WTC11 (cell line): ENCODE data around the gene NAA40.

Experiments used
- ATF1 ChIP-seq: sonication (generic); formaldehyde crosslinking; IDR thresholded peaks from 2 replicates; pipeline ENCODE4 v1.8.1; 2023; ENCODE audit warnings: mild to moderate bottlenecking, moderate library complexity, missing genetic modification reagents
- CBFB ChIP-seq: sonication (generic); formaldehyde crosslinking; IDR thresholded peaks from 2 replicates; pipeline ENCODE4 v1.8.1; 2022; ENCODE audit warnings: mild to moderate bottlenecking, low read depth, missing genetic modification reagents
- CTCF ChIP-seq: fragments of 200-600 bp; IDR thresholded peaks from 2 replicates; pipeline ENCODE4 v1.8.0; 2022; ENCODE audit warnings: antibody characterized with exemption
- FOXJ3 ChIP-seq: sonication (generic); formaldehyde crosslinking; IDR thresholded peaks from 2 replicates; pipeline ENCODE4 v1.9.0; 2021; ENCODE audit warnings: missing genetic modification reagents, mild to moderate bottlenecking, borderline replicate concordance
- FOXP4 ChIP-seq: sonication (generic); formaldehyde crosslinking; IDR thresholded peaks from 2 replicates; pipeline ENCODE4 v1.8.0; 2022; ENCODE audit warnings: mild to moderate bottlenecking, missing genetic modification reagents
- NFYB ChIP-seq: sonication (generic); formaldehyde crosslinking; conservative IDR thresholded peaks from 2 replicates; pipeline ENCODE4 v1.8.0; 2022; ENCODE audit warnings: low read depth, missing genetic modification reagents
- RELA ChIP-seq: sonication (generic); formaldehyde crosslinking; IDR thresholded peaks from 2 replicates; pipeline ENCODE4 v1.8.1; 2022; ENCODE audit warnings: missing genetic modification reagents, mild to moderate bottlenecking, borderline replicate concordance
- SMAD3 ChIP-seq: sonication (generic); formaldehyde crosslinking; IDR thresholded peaks from 2 replicates; pipeline ENCODE4 v1.8.0; 2022; ENCODE audit warnings: missing genetic modification reagents, mild to moderate bottlenecking, borderline replicate concordance

GRCh38 chr11:64005691-64006090, 66.9 kb downstream of the NAA40 start:
- TF ChIP-seq CTCF (no peak), CBFB (no peak), RELA (no peak), ATF1 (no peak), NFYB (CRISPR knock-in tag) (no peak), FOXP4 (CRISPR knock-in tag) (no peak), FOXJ3 (CRISPR knock-in tag) (no peak), SMAD3 (CRISPR knock-in tag) (no peak)
